ENCODE results near the gene TCEAL7.
A peak's percentile ranks its signal among the peaks of the same experiment; 100 is the strongest.
"Not testable (repeated sequence)": the region's sequence is repeated elsewhere in the genome, so short reads cannot be mapped to it uniquely, and the experiment has no call there.

TCEAL7 gene

GRCh38 chrX:103329991-103330390 is at the start of gene TCEAL7:
TSS of gene TCEAL7 (plus strand) at chrX:103330239. CDS start at chrX:103331404, 1,165 bp downstream.
- DNase-seq (ENCODE audit: low read depth), result no peak

- DNase-seq (ENCODE audit: low read depth), result no peak
Observed at GRCh38 chrX:103293118-103293517, 36.9 kb upstream of the TCEAL7 start.

GRCh38 chrX:103304705-103305104 is 25.3 kb upstream of the TCEAL7 start:
- DNase-seq (ENCODE audit: low read depth), result no peak

GRCh38 chrX:103305666-103306065 is 24.4 kb upstream of the TCEAL7 start:
- not testable (repeated sequence) for DNase-seq (ENCODE audit: low read depth)

- DNase-seq (ENCODE audit: low read depth), result no peak
Observed at GRCh38 chrX:103309860-103310554, 20.0 kb upstream of the TCEAL7 start.

GRCh38 chrX:103310555-103311398 is 19.3 kb upstream of the TCEAL7 start, which contains the start of gene BEX2:
TSS of gene BEX2 (minus strand) at chrX:103310990. CDS start at chrX:103309976, 1,014 bp downstream.
- DNase-seq (ENCODE audit: low read depth), result peak; percentile 69

- DNase-seq (ENCODE audit: low read depth), result no peak
Observed at GRCh38 chrX:103311399-103311780, 18.6 kb upstream of the TCEAL7 start.

- DNase-seq (ENCODE audit: low read depth), result no peak
Observed at GRCh38 chrX:103330681-103331288, 746 bp downstream of the TCEAL7 start.

GRCh38 chrX:103338663-103339062 is 8.6 kb downstream of the TCEAL7 start:
- DNase-seq (ENCODE audit: low read depth), result no peak

GRCh38 chrX:103343105-103343504 is 13.1 kb downstream of the TCEAL7 start:
- no peak for DNase-seq (ENCODE audit: low read depth)

GRCh38 chrX:103344606-103345005 is 14.6 kb downstream of the TCEAL7 start:
- DNase-seq (ENCODE audit: low read depth), result no peak

GRCh38 chrX:103347682-103348397 is 17.8 kb downstream of the TCEAL7 start:
- DNase-seq (ENCODE audit: low read depth), result no peak

- DNase-seq (ENCODE audit: low read depth), result no peak
Observed at GRCh38 chrX:103356130-103356798, 26.2 kb downstream of the TCEAL7 start, which contains the start of gene TCEAL9. TSS of gene TCEAL9 (plus strand) at chrX:103356506. CDS start at chrX:103357685, 1,179 bp downstream.

- no peak for DNase-seq (ENCODE audit: low read depth)
Observed at GRCh38 chrX:103356858-103357257, 26.8 kb downstream of the TCEAL7 start.

- DNase-seq (ENCODE audit: low read depth), result no peak
Observed at GRCh38 chrX:103357871-103358270, 27.8 kb downstream of the TCEAL7 start.

- not testable (repeated sequence) for DNase-seq (ENCODE audit: low read depth)
Observed at GRCh38 chrX:103359605-103360004, 29.6 kb downstream of the TCEAL7 start.

- no peak for DNase-seq (ENCODE audit: low read depth)
Observed at GRCh38 chrX:103360092-103360491, 30.1 kb downstream of the TCEAL7 start.

- DNase-seq (ENCODE audit: low read depth), result no peak
Observed at GRCh38 chrX:103360916-103361315, 30.9 kb downstream of the TCEAL7 start.

GRCh38 chrX:103361798-103362197 is 31.8 kb downstream of the TCEAL7 start:
- no peak for DNase-seq (ENCODE audit: low read depth)

- no peak for DNase-seq (ENCODE audit: low read depth)
Observed at GRCh38 chrX:103362474-103362873, 32.4 kb downstream of the TCEAL7 start.

- DNase-seq (ENCODE audit: low read depth), result no peak
Observed at GRCh38 chrX:103363046-103363445, 33.0 kb downstream of the TCEAL7 start.

Measured in stimulated activated CD8-positive, alpha-beta memory T cell treated with anti-CD3 and anti-CD28 coated beads, Interleukin-12 subunit alpha, Interleukin-12 subunit beta, amount 100 ng/mL, for 4 hours (primary cell).